Stimulated activated CD4-positive, alpha-beta T cell treated with anti-CD3 and anti-CD28 coated beads, Interleukin-4, amount 100 ng/mL, for 4 hours (primary cell): ENCODE data around the gene SBK2.
A peak's percentile ranks its signal among the peaks of the same experiment; 100 is the strongest.
"Not testable (repeated sequence)": the region's sequence is repeated elsewhere in the genome, so short reads cannot be mapped to it uniquely, and the experiment has no call there.

Source experiments
- DNase-seq, 2 experiments: peaks; one replicate each; pipeline ENCODE4 v3.0.0-alpha.2; 2020

The SBK2 gene, protein sequence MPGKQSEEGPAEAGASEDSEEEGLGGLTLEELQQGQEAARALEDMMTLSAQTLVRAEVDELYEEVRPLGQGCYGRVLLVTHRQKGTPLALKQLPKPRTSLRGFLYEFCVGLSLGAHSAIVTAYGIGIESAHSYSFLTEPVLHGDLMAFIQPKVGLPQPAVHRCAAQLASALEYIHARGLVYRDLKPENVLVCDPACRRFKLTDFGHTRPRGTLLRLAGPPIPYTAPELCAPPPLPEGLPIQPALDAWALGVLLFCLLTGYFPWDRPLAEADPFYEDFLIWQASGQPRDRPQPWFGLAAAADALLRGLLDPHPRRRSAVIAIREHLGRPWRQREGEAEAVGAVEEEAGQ

GRCh38 chr19:55536951-55537740, at the start of gene SBK2:
Gene SBK2, minus strand, starts transcription at chr19:55537133. Its CDS starts 839 bp downstream, at chr19:55536294.
- DNase-seq = no peak

DNA sequence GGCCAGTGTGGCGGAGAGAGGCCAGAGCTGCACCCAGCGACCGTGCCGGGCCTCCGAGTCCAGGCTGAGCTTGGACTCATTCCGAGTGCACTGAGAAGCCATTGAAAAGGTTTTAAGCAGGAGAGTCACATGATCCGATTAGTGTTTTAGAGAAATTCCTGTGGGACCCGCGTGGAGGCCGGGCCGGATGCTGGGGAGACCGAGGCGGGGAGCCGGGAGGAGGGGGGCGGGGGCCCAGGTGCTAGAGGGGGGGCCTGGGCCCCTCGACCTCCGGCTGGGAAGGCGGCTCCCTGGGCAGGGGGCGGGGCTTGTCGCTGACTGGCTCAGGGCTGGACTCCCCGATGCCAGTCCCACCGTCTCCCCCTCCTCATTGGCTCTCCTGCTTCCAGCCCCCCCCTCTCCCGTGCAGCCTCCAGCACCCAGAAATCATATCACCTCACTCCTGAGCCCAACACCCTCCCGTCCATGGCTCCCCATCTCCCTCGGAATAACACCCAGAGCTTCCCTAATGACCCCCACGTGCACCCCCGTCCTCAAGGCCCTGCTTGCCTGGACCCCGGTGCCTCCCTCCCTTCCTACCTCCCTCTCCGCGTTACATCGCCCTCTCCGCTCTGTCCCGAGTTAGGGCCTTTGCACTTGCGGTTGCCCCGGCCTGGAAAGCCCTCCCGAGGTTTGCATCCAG, 48.9 kb upstream of the SBK2 start:
- DNase-seq = peak; percentile 46 to 62

- no peak for DNase-seq
Measured at GRCh38 chr19:55584871-55585270, 47.9 kb upstream of the SBK2 start.

- DNase-seq = not testable (repeated sequence)
Measured at GRCh38 chr19:55583897-55584296, 47.0 kb upstream of the SBK2 start.

GRCh38 chr19:55582284-55582683, 45.4 kb upstream of the SBK2 start:
- DNase-seq = not testable (repeated sequence)

GRCh38 chr19:55581823-55582223, 44.9 kb upstream of the SBK2 start:
- no peak for DNase-seq

GRCh38 chr19:55581145-55581822, 44.4 kb upstream of the SBK2 start:
- DNase-seq = no peak

DNA sequence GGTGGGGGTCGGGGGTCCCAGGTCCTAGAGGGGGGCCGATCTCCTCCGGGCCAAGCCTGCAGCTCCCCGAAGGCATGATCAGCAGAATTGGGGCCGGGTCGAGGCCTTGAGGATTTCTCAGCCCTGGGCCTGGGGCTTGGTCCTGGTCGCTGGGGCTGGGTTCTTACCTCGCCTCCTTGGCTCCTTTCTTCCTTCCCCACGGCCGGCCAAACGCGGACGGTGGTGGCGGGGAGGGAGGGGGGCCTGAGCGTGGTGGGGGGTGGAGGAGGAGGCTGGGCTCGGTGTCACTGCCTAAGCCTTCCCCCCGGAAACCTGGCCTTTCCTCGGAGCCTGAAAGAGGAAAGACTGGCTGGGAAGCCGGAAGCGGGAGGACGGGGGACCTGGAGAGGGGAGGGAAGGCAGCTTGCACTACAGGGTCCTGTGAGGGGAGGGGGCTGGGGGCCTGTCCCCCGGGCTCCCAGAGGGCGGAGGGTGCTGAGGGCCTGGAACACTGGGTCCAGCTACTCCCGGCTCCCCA, 43.8 kb upstream of the SBK2 start, which contains the start of gene ZNF579:
Gene ZNF579 (minus strand): TSS at position 221 of the 517 bp plus-strand sequence. CDS start 1,209 bp downstream, outside the sequence.
- peak; percentile 70 to 77 for DNase-seq

- no peak for DNase-seq
Measured at GRCh38 chr19:55579766-55580621, 43.1 kb upstream of the SBK2 start.

- no peak for DNase-seq
Measured at GRCh38 chr19:55578761-55579747, 42.1 kb upstream of the SBK2 start.

- DNase-seq = no peak
Measured at GRCh38 chr19:55578031-55578760, 41.3 kb upstream of the SBK2 start.

DNA sequence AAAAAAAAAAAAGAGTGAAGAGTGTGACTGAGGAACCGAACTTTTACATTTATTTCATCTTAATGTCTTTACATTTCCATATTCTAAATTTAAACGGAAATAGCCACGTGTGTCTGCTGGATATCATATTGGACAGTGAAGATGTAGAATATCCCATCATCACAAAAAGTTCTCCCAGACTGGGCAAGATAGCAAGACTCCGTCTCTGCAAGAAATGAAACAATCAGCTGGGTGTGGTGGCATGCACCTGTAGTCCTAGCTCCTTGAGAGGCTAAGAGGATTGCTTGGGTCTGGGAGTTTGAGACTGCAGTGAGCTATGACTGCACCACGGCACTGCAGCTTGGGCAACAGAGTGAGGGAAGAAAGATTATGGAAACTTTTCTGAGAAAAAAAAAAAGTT, 39.8 kb upstream of the SBK2 start:
- DNase-seq = no peak

DNA sequence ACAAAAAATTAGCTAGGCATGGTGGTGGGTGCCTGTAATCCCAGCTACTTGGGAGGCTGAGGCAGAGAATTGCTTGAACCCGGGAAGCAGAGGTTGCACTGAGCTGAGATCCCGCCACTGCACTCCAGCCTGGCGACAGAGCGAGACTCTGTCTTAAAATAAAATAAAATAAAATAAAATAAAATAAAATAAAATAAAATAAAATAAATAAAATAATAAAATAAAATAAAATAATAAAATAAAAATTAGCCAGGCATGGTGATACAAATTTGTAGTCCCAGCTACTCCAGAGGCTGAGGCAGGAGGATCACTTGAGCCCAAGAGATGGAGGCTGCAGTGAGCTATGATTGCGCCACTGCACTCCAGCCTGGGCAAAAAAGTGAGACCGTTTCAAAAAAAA, 37.0 kb upstream of the SBK2 start:
- DNase-seq = not testable (repeated sequence)

DNA sequence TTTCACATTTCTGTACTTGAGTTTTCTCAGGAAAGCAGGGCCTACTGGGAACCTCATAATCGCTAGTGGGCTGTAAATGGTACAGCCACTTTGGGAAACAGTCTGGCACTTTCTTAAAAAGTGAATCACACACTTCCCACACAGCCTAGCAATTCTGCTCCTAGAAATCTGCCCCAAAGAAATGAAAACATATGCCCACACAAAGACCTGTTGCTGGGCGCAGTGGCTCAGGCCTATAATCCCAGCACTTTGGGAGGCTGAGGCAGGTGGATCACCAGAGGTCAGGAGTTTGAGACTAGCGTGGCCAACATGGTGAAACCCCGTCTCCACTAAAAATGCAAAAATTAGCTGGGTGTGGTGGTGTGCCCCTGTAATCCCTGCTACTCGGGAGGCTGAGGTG, 32.5 kb upstream of the SBK2 start:
- not testable (repeated sequence) for DNase-seq

- no peak for DNase-seq
Measured at GRCh38 chr19:55567708-55568328, 30.9 kb upstream of the SBK2 start.

DNA sequence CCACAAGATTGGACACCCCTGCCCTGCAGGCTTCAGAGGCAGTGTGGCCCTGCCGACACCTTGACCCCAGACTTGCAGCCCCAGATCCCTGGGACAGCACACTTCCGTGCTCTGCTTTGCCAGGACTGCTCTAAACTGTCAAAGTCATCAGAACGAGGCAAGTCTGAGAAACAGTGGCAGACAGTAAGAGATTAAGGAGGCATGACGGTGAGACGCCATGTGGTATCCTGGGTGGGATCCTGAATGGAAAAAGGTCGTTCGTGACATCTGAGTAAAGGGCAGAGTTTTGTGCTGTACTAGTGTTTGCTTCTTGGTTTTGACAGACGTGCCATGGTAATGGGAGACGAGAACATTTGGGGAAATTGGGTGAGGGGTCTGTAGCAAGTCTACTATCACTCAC, 29.9 kb upstream of the SBK2 start:
- no peak for DNase-seq

DNA sequence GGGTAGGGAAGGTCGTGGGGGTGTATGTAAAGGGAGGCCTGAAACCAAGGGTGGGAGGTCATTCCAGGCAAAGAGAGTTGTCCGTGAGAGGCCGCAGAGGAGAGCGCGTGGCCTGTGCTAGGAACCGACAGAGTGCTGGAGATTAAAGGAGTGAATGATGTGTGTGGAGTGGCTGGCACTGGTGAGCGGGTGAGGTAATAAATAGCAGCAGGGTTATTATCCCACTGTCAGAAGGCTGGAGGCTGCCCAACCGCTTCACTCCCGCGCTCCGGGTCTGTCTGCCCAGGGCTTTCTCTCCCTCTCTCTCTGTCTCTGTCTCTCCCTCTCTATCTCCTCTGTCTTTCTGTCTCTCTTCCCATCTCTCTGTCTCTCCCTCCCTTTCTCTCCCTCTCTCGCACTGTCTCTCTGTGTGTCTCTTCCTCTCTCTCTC, 26.3 kb upstream of the SBK2 start:
- DNase-seq = no peak

- no peak for DNase-seq
Measured at GRCh38 chr19:55559684-55560083, 22.8 kb upstream of the SBK2 start.

GRCh38 chr19:55554741-55555152, 17.8 kb upstream of the SBK2 start:
- no peak for DNase-seq
